NCI-H345 treated with DMSO at 0.1 percent for 48 hours (cell line): ENCODE measurements around the gene PRDM11.

Experiments
- DNase-seq: peaks from one replicate; lab custom pipeline; 2025; ENCODE audit not compliant: unreplicated experiment; lab: John Stamatoyannopoulos, UW

The PRDM11 gene

DNA sequence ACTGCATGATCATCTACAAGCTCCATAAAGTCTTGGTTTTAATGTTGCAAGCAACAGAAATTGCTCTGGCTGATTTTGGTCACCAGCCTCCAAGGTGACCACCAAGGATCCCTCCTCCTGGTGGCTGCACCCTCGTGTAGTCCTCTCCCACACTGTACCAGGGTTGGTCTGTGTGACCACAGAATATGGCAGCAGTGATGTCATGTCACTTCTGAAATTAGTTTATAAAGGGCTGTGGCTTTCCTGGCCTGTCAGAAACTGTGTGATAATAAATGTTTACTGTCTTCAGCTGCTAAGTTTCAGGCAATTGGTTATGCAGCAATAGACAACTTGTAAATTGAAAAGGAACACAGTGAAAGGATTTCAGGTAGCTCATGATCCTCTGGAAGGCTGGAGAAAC is 5.3 kb upstream of the PRDM11 start:
- DNase-seq = no peak

DNA sequence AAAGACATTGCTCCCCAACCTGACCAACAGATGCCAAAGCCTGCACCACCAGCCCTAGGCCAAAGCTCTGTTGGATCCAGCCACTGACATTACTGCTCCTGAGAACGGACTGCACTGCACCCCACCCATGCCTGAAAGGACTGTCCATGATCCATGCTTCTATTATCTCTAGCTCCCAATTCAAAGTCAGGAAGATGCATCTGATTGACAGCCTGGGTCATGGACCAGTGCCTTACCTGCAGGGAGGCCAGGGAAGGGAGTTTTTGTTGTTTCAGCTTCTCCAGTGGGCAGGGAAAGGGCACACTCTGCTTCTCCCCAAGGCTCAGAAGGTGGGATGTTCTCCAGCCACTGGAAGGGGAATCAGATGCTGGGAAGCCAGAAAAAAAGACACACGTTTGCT is 4.8 kb upstream of the PRDM11 start:
- DNase-seq = no peak

DNA sequence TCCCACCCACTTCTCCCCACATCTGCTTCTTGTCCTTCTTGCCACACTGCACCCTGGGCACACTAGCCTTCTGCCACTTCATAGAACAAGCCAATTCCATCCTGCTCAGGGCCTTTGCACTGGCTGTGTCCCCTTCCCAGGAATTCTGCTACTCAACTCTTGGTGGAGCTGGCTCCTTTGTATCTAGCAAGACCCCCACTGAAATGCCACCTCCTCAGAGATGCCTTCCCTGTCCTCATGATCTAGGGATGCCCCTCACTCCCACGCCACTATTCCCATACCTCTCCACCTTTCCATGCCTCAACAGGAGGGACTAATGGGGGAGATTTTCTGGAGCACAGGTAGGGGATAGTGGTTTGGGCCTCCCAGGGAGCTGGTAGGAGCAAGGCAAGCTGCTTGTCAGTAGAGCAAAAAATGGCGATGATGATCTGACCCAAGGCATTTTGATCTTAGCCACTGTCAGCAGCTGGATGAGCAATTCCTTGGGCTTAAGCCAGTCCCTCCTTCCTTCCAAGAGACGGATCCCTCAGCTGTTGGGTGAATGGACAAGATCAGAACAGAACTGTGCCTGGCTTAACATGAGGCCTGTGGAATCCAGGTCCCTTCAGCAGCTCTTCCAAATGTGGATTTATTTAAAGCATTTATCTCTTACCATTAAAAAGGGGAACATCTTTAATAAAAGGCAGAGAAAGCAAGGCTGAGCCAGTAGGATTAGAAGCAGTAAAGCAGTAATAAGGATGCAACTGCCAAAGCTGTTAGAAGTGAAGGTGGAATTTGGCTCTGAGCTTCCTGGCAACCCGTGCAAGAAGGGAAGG is 4.0 kb upstream of the PRDM11 start:
- DNase-seq = no peak

DNA sequence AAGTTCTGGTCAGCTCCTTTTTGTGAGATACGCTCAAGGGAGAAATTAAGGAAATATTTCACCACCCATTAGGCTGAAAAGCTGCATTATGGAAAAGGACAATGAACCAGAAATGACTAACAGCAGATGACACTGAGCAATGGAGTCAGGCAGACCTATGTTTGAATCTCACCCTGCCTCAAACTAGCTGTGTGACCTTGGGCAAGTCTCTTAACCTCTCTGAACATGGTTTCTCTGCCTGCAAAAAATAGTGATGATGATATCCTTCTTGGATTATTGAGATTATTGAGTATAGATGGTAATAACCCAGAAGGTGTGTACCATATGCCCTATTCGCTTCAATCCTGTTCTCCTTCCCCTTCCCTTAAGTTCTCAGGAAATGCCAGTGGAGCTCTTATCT is 2.9 kb upstream of the PRDM11 start:
- no peak for DNase-seq

DNA sequence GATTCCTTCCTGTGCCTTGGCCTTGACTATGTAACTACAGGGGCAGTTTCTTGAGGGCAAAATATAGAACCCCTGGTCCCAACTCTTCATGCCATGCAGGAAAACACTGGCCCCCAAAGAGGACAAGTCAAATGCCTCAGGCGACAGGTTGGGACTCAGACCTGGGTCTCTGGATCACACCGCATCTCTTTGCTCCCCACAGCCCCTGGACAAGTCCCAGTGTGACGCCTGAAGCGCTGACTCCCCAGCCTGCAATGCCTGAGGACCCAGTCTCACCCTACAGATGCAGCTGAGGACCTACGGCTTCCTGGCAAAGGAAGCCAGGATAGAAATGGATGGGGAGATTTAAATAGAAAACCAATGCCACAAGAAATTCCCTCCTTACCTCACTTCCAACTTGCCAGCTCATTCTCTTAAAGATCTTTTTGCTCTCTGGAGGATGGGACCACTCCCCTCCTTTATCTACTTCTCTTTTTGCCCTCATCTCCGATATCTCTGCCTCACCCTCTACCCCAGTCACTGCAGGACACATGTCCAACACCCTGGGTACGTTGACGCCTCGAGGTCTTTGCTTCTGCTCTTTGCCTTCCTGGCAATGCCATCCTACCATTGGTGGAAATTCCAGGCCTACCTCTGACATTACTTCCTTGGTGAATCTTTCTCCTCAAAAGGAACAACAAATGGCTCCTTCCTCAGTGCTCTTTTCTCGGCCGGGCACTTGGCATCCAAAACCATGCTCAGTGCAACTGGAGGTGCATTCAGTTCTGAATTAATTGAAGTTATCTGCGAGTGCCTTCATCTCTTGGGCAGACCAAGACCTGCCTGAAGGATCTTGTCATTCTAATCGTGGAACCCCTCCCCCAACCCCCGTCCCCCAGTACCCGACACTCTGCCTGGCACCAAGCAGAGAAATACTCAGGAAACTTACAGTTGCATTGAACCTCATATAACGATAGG is 2.0 kb upstream of the PRDM11 start:
- DNase-seq = no peak

DNA sequence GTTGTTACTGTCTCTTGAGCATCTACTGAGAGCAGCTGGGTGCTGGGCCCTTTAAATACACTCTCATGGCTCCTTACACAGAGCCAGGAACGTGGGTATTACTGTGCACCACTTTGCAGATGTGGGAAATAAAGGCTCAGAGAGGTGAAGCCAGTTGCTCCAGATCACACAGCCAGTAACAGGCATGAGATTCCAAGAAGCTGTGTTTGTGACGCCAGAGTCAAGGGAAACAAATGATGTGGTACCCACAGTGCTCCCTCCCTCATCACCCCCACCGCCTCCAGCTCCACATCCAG is 1.4 kb upstream of the PRDM11 start:
- DNase-seq = no peak

DNA sequence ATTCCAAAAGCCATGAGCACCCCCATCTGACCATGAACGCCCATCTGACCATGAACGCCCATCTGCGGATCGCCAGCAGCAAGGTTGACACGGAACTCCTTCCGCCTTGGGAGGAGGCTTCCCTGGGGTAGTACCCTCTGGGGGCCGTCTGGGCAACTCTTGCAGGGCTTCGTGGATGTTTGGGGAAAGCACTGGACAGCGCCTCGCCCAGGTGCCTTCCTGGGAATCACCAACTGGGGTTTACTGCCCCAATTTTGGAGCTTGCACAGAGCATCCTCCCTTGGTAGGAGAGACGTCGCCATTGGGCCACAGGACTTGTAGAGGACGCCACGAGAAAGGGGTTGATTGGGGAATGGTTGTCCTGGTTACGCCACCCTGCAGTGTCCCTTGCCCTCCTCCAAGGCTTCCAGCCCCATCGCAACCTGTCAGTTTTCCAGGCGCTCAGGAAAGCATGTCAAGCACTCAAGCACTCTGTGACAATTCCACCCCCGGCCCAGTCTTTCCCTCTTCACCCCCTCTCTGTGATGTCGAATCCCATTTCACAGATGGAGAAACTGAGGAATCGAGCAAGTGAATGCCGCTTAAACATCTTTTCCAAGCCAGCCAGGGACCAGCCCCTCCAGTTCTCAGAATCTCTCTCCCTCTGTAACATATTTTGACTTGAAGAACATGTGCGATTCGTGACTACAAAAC is 914 bp upstream of the PRDM11 start:
- DNase-seq = no peak

DNA sequence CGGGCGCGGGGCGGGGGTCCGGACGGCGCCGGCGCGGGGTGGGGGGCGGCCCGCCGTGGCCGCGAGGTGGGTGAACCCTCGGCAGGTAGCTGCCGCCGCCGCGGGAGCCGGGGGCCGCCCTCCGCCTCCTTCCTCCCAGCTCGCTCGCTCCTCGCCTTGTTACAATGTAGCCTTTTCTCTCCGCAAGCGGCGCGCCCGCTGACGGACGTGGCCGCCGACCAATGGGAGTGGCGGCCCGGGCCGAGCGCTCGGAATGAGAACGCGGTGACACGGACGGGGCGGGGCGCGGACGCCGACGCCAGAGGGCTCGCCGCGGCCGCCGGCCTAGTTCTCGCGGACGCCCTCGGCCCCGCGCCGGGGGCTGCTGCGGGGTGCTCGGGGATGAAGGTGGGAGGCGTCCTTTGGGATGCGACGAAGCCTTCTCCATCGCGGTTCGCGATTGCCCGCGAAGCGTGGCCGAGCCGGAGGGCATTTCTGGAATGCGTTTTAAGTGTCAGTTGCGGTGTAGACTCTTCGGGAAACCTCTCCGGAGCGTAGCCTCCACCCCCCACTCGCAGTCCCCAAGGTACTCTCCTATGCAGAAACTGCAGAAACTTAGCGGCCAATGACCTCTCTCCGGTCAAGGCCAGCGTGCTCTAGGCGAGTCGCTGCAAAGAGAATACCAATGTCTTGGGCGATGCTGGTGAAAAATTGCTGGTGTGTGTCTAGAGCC is 734 bp downstream of the PRDM11 start:
- DNase-seq = peak; percentile 84

DNA sequence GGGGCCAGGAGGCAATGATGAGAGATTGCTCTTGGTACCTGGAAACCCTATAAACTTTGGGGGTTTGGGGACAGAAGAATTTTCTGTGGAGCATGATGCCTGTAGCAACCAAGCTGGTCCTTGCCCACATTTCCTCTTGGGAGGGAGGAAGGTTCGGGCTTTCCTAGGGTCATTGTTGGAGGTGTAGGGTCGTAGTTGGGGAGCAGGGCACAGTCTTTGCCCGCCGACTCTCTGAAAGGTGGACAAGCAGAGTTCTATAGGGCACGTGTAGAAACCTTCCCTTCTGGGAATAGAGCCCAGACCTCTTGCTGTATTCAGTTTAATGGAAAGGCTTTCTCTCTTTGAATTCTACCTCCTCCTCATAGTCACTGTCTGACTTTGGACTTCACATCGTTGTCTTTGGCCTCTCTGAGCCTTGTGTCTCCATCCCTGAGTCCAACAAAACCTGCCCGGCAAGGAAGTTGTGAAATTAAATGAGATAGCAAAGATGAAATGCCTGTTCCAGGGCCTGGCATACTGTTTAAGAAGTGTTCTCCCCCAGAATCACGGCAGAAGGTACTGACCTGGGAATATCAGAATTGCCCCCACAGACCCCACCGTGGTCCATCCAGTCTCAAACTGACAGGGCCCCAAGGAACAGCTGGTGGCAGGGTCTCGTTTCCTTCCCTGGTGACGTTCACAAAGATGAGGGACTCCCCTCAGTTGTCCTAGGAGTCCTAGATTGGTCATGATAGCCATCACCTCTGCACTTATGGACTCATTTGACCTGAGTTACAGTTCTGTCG is 1.6 kb downstream of the PRDM11 start:
- no peak for DNase-seq

DNA sequence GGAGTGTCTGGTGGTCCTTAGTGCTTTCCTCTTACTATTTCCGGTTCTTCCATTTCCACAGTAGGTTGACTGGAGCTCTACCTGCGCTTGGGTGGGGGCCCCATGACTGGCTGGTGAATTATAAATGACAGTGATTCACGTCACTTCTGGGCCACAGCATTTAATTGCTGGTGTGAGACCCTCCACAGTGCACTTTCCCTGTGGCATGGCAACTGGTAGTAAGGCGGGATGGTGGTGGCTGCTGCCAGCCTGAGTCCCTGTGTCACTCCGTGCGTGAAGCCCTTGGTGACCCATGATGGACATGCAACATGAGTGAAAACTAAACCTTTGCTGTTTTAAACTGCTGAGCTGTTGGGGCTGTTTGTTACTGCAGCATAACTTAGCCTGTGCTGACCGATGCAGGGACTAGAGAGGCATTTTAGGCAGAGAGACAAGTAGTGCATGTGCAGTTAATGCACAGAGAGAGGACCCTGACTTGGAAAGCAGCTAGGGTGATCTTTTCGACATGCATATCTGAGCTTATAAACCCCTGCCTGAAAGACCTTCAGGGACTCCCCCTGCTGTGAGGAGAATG is 3.1 kb downstream of the PRDM11 start:
- DNase-seq = no peak

DNA sequence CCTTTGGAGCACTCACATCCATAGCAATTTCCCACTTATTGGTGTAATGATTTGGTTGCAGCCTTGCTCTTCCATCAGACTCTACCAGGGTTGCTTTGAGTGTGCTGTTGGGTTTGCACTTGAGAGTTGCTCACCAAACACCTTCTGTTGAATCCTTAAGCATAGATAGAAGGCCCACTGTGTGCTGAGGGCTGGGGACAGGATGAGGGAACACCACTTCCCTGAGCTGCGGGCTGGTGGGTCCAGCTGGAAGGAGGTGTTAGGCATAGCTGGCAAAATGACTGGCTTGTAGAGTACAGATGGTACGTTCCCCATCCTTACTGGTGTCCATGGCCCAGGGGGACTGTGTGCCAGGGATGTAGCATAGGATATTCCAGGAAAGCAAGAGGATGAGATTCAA is 3.9 kb downstream of the PRDM11 start:
- DNase-seq = no peak

DNA sequence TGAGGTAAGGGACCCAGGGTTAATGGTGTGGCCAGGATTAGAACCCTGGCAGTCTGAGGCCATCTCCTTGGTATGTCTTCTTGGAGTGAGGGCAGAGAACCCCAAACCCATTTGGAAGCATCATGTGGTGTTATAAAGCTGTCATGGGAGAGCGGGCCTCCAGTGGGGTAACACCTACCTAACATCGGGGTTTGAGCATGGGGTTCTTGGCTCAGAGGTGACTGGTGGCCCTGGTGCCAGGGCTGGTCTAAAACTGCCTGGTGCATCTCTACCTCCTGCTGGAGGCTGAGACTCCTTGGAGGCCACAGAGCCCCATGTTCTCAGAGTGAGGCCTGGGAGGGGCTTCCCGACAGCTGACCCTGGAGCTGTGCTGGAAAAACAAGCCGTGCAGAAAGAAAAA is 4.5 kb downstream of the PRDM11 start:
- DNase-seq = no peak

DNA sequence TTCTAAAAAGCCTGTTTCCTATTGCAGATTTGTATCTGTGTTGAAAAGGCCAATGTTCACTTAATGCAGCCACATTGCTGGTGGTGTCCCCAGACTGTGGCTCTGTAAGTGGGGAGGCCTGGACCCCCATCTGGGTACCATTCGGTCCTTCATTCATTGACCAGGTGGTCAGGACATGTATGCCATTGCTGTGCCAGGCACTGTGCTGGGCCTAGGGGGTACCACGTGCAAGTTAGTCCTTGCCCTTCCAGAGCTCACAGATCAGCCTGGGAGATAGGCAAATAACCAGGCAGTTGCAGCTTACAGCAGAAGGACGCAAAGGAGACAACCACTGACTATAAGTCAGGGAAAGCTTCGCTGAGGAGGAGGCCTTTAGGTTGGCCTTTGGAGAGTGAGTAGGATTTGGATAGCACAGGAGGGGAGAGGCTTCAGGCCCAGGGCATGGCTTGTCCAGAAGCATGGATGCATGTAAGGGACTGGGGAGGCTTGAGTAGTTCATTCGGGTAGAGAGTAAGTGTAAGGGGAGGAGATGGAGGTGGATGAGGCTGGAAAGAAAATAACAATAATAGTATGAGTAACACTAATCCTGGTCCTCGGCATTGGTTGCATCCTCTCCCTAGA is 5.0 kb downstream of the PRDM11 start:
- no peak for DNase-seq

DNA sequence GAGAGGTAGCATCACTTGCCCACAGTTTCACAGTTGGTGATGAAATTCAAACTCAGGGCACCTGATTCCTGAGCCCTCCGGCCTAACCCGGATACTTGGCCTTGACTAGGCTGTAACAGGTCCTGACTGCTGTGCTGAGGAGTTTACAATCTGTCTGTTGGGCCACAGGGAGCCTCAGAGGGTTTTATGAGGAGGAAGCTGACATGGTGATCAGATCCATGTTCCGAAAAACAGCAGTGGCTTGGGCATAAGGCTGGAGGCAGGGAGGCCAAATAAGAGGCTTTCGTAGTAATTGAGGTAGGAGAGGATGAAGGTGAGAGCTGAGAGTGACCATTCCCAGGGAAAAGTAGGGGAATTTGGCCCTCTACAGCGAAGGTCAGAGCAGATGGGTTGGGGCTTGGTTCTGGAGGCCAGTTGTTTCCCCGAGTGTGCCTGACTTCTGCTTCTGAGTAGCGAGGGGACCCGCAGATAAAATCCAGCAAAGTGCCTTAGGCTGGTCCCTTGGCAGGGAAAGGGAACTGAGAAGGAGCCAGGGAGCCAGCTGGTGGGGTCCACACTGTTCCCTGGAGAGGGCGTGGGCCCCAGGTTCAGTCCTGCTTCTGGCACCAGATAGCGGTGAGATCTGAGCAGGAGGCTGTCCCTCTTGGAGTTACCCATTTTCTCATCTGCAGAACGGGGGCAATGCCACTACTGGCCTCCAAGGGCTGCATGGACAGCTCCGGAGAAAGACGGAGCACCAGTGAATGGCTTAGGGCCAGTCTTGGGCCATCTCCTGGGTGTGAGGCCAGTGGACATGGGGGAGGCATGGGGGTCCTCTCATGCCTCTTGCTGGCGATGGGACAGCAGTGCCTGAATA is 6.5 kb downstream of the PRDM11 start:
- no peak for DNase-seq

DNA sequence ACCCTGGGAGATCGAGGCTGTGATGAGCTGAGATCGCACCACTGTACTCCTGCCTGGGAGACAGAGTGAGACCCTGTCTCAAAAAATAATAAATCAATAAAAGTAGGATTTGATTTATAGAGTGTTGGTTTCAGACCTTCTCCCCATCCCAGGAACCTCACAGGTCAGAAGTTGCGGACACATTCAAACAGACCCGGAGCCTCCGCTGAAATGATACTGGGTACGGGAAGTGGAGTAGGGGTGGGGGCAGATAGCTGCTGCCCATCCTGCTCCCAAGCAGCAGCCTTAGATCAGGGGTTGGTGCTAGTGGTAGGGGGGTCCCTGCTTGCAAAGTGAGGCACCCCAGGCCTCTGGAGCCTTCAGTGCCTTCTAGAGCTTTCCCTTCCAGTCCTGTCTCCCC is 7.8 kb downstream of the PRDM11 start:
- no peak for DNase-seq

DNA sequence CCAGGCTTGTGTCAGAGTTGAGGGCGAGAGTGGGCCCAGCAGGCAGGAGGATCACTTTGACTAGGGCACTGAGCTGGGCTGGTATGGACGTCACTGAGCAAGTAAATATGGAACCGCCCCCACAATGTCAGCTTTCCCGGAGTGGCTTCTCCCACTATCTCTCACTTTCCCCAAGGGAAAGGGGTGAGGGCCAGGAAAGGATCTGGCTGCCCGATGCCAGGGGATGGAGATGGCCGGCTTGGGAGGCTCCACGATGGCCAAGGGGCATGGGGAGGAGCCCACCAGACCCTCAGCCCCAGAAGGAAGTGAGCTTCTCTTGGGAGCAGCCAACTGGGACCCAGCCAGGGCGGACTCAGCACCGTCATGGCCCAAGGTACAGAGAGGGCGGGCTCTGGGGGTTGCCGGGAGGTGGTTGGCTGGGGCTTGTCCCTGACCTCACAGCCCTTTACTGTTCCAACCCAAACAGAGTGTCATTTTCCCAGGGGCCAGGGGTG is 8.7 kb downstream of the PRDM11 start:
- DNase-seq = no peak

DNA sequence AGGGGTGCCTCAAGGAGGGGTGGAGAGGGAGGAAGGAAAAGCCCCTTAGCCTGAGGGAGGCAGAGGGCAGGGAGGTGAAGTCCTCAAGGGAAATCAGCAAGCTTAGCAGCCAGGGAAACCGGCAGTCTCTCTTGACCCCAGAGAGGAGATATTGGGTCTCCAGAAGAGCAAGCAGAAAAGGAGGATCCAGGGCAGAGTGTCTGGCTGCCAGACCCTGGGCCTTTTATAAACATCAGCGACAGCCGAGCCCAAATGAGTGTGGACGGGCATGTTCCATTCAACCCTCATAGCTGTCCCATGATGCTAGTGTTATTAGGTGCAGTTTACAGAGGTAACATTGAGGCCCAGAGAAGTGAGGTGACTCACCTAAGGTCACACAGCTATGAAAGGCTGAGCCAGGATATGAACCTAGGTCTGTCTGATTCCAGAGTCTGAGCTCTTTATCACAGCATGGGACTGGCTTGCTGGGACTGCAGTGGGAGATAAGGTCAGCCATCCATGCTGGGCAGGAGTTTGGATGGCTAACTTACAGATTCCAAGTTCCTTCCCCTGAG is 9.3 kb downstream of the PRDM11 start:
- DNase-seq = no peak

DNA sequence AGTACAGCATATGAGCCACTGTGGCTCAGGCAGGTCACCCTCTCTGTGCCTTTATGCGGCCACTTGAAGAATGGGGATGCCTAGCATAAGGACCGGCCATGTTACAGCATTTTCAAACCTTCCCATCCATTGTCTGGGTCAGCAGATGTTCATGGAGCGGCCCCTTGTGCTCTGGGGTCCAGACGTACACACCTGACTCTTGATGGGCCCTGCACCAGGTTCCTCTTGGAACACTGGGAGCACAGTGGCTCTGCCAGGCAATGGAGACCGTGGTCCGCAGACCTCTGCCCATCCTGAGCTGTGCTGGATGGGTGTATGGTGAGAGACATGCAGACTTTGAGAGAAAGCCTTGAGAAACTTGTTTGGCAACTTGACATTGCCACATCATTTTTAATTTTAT is 9.8 kb downstream of the PRDM11 start:
- no peak for DNase-seq
